HepG2 (cell line): ENCODE data around the gene ANKRD13D. TPM values are rescaled to one million over a fixed set of nuclear protein-coding genes. Genes with fewer than 3 reads are reported as not detected.

Experiments used
- ATAC-seq: fragments of 200-7000 bp; cut with Tn5 transposase; 3 replicates; pipeline ENCODE4 v1.9.1; 2020; ENCODE audit warnings: mild to moderate bottlenecking, moderate library complexity
- BruUV-seq: library from RNA; stranded (reverse); fragments of 400-500 nt; replicated peaks from 2 replicates; lab custom pipeline; 2021; lab: Mats Ljungman, UMichigan
- CTCF ChIA-PET: fragments of 300-600 bp; formaldehyde crosslinking; extraction: SDS; loops from one replicate; lab custom pipeline; 2021; ENCODE audit warnings: low total read pairs, inconsistent platforms, low intra/inter-chr PET ratio; lab: Yijun Ruan, JAX
- POLR2A ChIA-PET: fragments of 350-600 bp; sonication (Branson Sonifier 250); formaldehyde crosslinking; loops from one replicate; lab custom pipeline; 2020; ENCODE audit warnings: antibody characterized with exemption, inconsistent platforms; lab: Yijun Ruan, JAX
- DNase-seq: peaks from one replicate; pipeline ENCODE4 v3.0.0-alpha.2; 2015; ENCODE audit warnings: low spot score
- FAIRE-seq: peaks from 3 replicates; lab custom pipeline; 2011; peaks lifted over from hg19 to GRCh38; lab: Jason Lieb, UNC
- H2AFZ ChIP-seq: one replicate; pipeline ENCODE4 v1.6.1; 2011; ENCODE audit warnings: low read length, inconsistent platforms
- H3K27ac ChIP-seq: fragments of 300-600 bp; 3 replicates; pipeline ENCODE4 v1.8.0; 2011; ENCODE audit warnings: mixed run types, mild to moderate bottlenecking, mixed read lengths, low read length, inconsistent platforms; ENCODE audit not compliant: insufficient read depth; ENCODE audit errors: extremely low read length
- H3K27me3 ChIP-seq, 2 experiments: fragments of 200-600 bp in 1 of 2; 2 replicates in 1 of 2; 3 replicates in 1 of 2; pipeline versions ENCODE4 v1.6.0 to v1.8.0; 2011; ENCODE audit warnings: low read length in 2 of 2, mild to moderate bottlenecking in 2 of 2, moderate library complexity in 2 of 2, inconsistent platforms in 1 of 2; ENCODE audit not compliant: insufficient read depth in 2 of 2, control insufficient read depth in 1 of 2
- H3K36me3 ChIP-seq, 2 experiments: fragments of 200-600 bp in 1 of 2; replicated peaks in 1 of 2; 2 replicates in 1 of 2; 3 replicates in 1 of 2; pipeline versions ENCODE4 v1.5.1 to v1.8.0; 2011; ENCODE audit warnings: low read length in 2 of 2, inconsistent platforms in 1 of 2; ENCODE audit not compliant: insufficient read depth in 2 of 2, control insufficient read depth in 1 of 2
- H3K4me1 ChIP-seq: 2 replicates; pipeline ENCODE4 v1.5.1; 2012; ENCODE audit warnings: low read length, inconsistent platforms; ENCODE audit not compliant: insufficient read depth
- H3K4me2 ChIP-seq: 2 replicates; pipeline ENCODE4 v1.6.0; 2011; ENCODE audit warnings: low read depth, low read length, inconsistent platforms
- H3K4me3 ChIP-seq, 3 experiments: fragments of 200-600 bp in 1 of 3; sonication (generic), shearing (Covaris generic) in 1 of 3; replicated peaks in 1 of 3; 2 replicates each; pipeline ENCODE4 v1.5.1; 2011 to 2016; ENCODE audit warnings: low read length in 3 of 3, inconsistent platforms in 2 of 3, low read depth in 2 of 3, mild to moderate bottlenecking in 2 of 3, control low read depth in 1 of 3, mixed read lengths in 1 of 3; ENCODE audit not compliant: insufficient read depth in 1 of 3
- H3K79me2 ChIP-seq: one replicate; pipeline ENCODE4 v1.6.1; 2011; ENCODE audit warnings: low read length, inconsistent platforms; ENCODE audit not compliant: insufficient read depth
- H3K9ac ChIP-seq: 2 replicates; pipeline ENCODE4 v1.6.0; 2011; ENCODE audit warnings: mild to moderate bottlenecking, low read depth, low read length, inconsistent platforms; ENCODE audit not compliant: insufficient read depth
- H3K9me3 ChIP-seq: 2 replicates; pipeline ENCODE4 v1.5.1; 2012; ENCODE audit warnings: mild to moderate bottlenecking, low read length
- H4K20me1 ChIP-seq: 2 replicates; pipeline ENCODE4 v1.6.0; 2011; ENCODE audit warnings: inconsistent platforms, mild to moderate bottlenecking, low read length, moderate library complexity; ENCODE audit not compliant: insufficient read depth
- AGO2 ChIP-seq: fragments of 200-400 bp; formaldehyde crosslinking; optimal IDR thresholded peaks from 2 replicates; pipeline ENCODE3; 2017; ENCODE audit warnings: mild to moderate bottlenecking, low read depth, low read length, moderate library complexity
- NBN ChIP-seq: fragments of 450-650 bp; conservative IDR thresholded peaks from 2 replicates; pipeline ENCODE4 v1.6.1; 2017
- NCOA5 ChIP-seq: sonication (generic); formaldehyde crosslinking; IDR thresholded peaks from 2 replicates; pipeline ENCODE4 v1.4.0; 2020; ENCODE audit warnings: missing genetic modification reagents
- POLR2G ChIP-seq: fragments of 200-400 bp; formaldehyde crosslinking; IDR thresholded peaks from 2 replicates; pipeline ENCODE4 v1.6.1; 2018; ENCODE audit warnings: mild to moderate bottlenecking, low read depth, low read length, moderate library complexity
- RBM22 ChIP-seq: fragments of 200-400 bp; formaldehyde crosslinking; optimal IDR thresholded peaks from 2 replicates; pipeline ENCODE3; 2017; ENCODE audit warnings: mild to moderate bottlenecking, low read length, moderate library complexity
- RFX5 ChIP-seq: IDR thresholded peaks from 2 replicates; pipeline ENCODE4 v1.6.1; 2011; ENCODE audit warnings: low read depth, low read length, improper control_type of control experiment
- ZBTB8A ChIP-seq: sonication (generic); formaldehyde crosslinking; IDR thresholded peaks from 2 replicates; pipeline ENCODE4 v1.4.0; 2020; ENCODE audit warnings: mild to moderate bottlenecking, low read depth, missing genetic modification reagents, borderline replicate concordance
- ZNF232 ChIP-seq: sonication (generic); formaldehyde crosslinking; IDR thresholded peaks from 2 replicates; pipeline ENCODE4 v1.4.0; 2020; ENCODE audit warnings: missing genetic modification reagents, borderline replicate concordance
- WGBS: methylation state at CpG from one replicate; pipeline ENCODE4 v1.1.6; 2017; ENCODE audit warnings: low lambda C conversion rate; 5-methylcytosine and 5-hydroxymethylcytosine counted together
- in situ Hi-C: cut with HindIII; loops from 2 replicates; pipeline ENCODE4 v1.10.0; 2017; ENCODE audit warnings: low pct_unique_long_range_greater_than_20kb; ENCODE audit not compliant: extremely low pct_ligation_motif_present
- intact Hi-C: fragments of 100-400 bp; cut with micrococcal nuclease; formaldehyde crosslinking; loops from one replicate; pipeline ENCODE4 v1.10.0; 2022; ENCODE audit not compliant: unreplicated experiment
- polyA plus RNA-seq, 8 experiments: library from polyadenylated mRNA; depleted of rRNA in 3 of 8; stranded (reverse) in 7 of 8; unstranded in 1 of 8; fragments of >200 nt; fragmentation: Illumina TruSeq in 4 of 8; extraction: Trizol in 4 of 8; gene quantifications; 2 replicates each; pipeline versions ENCODE4 v1.2.1 to v1.2.3, GENCODE V29; 2011 to 2016; ENCODE audit warnings: low read depth in 4 of 8, missing spikeins in 1 of 8, mixed read lengths in 1 of 8; ENCODE audit not compliant: insufficient read depth in 1 of 8
- total RNA-seq, 5 experiments: library from RNA; depleted of rRNA; stranded (reverse); fragments of >200 nt; fragmentation: Illumina TruSeq; extraction: Trizol; gene quantifications; 2 replicates each; pipeline ENCODE4 v1.2.3, GENCODE V29; 2016; ENCODE audit warnings: low read depth in 1 of 5
- TF ChIP-seq, protein P1 (sequence below): sonication (generic); formaldehyde crosslinking; IDR thresholded peaks from 2 replicates; pipeline ENCODE4 v1.5.1; 2020; ENCODE audit warnings: mild to moderate bottlenecking, missing genetic modification reagents, moderate library complexity
- TF ChIP-seq, protein P2 (sequence below): sonication (generic); formaldehyde crosslinking; IDR thresholded peaks from 2 replicates; pipeline ENCODE4 v1.9.0; 2022; ENCODE audit warnings: missing genetic modification reagents, mild to moderate bottlenecking, borderline replicate concordance
- TF ChIP-seq, protein P3 (sequence below): sonication (generic); formaldehyde crosslinking; IDR thresholded peaks from 2 replicates; pipeline ENCODE4 v1.5.0; 2020; ENCODE audit warnings: mild to moderate bottlenecking, missing genetic modification reagents, borderline replicate concordance
- TF ChIP-seq, protein P4 (sequence below): IDR thresholded peaks from 2 replicates; pipeline ENCODE4 v1.6.1; 2012; ENCODE audit warnings: low read depth, low read length, improper control_type of control experiment

ANKRD13D gene
- total and polyA plus RNA-seq, 2 of the 13 experiments (the other 11 are each of a cell fraction or from before 2014, with no cell fraction given) = 18.6 to 27.3 TPM

DNA sequence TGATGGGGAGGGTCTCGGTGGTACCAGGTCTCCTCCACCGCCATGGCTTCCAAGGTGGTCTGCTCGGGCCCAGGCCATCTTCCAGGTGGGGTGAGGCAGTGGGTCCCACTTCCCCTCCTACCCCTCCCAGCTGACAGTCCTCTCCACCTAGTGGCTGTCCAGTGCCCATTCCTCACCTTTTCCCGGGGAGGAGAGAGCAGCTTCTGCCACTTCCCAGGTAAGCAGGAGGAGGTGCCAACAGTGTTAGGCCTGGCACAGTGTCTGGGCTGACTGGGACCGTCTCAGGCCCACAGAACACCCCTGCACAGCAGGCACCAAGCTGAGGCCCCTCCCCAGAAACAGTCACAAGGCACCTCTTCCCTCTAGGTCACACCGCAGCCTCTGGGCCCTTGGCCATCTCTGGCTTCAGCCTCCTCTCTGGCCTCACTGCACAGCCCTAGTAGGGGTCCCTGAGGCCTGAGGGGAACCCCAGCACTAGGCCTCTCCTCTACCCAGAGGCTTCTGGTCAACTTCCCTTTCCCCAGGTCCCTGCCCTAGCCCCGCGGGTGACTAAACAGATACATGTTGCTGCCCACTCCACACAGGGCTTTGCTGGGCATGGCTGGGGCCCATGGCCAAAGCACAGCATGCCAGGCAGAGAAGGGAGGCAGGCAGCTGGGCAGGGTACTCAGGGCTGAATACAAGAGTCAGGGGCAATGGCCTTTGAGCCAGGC, 2.3 kb upstream of the ANKRD13D start:
- peaks cover 19 to 50% of the 10 kb centered on the region in 2 experiments; a peak in 4 of 5 replicates for H3K36me3 ChIP-seq
- WGBS = 74% methylated on average over 2 of the region's 8 CpGs
- no peak for DNase-seq
- no peaks in the 10 kb centered on the region for H3K27me3 ChIP-seq
- no peak overlapping the region for H3K4me3 ChIP-seq
- no peak for ATAC-seq
- H3K9me3 ChIP-seq = no peaks in the 10 kb centered on the region
- in situ Hi-C loops (no loop called here), intact Hi-C loops (no loop called here)
- no peak overlapping the region for H2AFZ ChIP-seq
- peaks cover 33% of the 10 kb centered on the region for H3K4me1 ChIP-seq
- peaks cover 13% of the 10 kb centered on the region for H3K79me2 ChIP-seq
- ChIA-PET CTCF (no interaction called here), POLR2A (no interaction called here)
- H3K27ac ChIP-seq = peak overlapping the region; percentile 100
- no peak for FAIRE-seq
- H3K9ac ChIP-seq = no peak overlapping the region
- no peak overlapping the region for H3K4me2 ChIP-seq
- TF ChIP-seq ZNF232 (CRISPR knock-in tag) (no peak), POLR2G (0 out of 2 replicates have a peak, but pooled peaks have one; percentile 8), NCOA5 (no peak), AGO2 (peak; percentile 79), NBN (no peak), ZBTB8A (CRISPR knock-in tag) (no peak), RFX5 (no peak), RBM22 (peak; percentile 36)
- TF ChIP-seq, protein P1, sequence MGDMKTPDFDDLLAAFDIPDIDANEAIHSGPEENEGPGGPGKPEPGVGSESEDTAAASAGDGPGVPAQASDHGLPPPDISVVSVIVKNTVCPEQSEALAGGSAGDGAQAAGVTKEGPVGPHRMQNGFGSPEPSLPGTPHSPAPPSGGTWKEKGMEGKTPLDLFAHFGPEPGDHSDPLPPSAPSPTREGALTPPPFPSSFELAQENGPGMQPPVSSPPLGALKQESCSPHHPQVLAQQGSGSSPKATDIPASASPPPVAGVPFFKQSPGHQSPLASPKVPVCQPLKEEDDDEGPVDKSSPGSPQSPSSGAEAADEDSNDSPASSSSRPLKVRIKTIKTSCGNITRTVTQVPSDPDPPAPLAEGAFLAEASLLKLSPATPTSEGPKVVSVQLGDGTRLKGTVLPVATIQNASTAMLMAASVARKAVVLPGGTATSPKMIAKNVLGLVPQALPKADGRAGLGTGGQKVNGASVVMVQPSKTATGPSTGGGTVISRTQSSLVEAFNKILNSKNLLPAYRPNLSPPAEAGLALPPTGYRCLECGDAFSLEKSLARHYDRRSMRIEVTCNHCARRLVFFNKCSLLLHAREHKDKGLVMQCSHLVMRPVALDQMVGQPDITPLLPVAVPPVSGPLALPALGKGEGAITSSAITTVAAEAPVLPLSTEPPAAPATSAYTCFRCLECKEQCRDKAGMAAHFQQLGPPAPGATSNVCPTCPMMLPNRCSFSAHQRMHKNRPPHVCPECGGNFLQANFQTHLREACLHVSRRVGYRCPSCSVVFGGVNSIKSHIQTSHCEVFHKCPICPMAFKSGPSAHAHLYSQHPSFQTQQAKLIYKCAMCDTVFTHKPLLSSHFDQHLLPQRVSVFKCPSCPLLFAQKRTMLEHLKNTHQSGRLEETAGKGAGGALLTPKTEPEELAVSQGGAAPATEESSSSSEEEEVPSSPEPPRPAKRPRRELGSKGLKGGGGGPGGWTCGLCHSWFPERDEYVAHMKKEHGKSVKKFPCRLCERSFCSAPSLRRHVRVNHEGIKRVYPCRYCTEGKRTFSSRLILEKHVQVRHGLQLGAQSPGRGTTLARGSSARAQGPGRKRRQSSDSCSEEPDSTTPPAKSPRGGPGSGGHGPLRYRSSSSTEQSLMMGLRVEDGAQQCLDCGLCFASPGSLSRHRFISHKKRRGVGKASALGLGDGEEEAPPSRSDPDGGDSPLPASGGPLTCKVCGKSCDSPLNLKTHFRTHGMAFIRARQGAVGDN = 0 out of 2 replicates have a peak, but pooled peaks have one; percentile 8
- TF ChIP-seq, protein P2, sequence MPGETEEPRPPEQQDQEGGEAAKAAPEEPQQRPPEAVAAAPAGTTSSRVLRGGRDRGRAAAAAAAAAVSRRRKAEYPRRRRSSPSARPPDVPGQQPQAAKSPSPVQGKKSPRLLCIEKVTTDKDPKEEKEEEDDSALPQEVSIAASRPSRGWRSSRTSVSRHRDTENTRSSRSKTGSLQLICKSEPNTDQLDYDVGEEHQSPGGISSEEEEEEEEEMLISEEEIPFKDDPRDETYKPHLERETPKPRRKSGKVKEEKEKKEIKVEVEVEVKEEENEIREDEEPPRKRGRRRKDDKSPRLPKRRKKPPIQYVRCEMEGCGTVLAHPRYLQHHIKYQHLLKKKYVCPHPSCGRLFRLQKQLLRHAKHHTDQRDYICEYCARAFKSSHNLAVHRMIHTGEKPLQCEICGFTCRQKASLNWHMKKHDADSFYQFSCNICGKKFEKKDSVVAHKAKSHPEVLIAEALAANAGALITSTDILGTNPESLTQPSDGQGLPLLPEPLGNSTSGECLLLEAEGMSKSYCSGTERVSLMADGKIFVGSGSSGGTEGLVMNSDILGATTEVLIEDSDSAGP (CRISPR knock-in tag) = 0 out of 2 replicates have a peak, but pooled peaks have one; percentile 45
- TF ChIP-seq, protein P3, sequence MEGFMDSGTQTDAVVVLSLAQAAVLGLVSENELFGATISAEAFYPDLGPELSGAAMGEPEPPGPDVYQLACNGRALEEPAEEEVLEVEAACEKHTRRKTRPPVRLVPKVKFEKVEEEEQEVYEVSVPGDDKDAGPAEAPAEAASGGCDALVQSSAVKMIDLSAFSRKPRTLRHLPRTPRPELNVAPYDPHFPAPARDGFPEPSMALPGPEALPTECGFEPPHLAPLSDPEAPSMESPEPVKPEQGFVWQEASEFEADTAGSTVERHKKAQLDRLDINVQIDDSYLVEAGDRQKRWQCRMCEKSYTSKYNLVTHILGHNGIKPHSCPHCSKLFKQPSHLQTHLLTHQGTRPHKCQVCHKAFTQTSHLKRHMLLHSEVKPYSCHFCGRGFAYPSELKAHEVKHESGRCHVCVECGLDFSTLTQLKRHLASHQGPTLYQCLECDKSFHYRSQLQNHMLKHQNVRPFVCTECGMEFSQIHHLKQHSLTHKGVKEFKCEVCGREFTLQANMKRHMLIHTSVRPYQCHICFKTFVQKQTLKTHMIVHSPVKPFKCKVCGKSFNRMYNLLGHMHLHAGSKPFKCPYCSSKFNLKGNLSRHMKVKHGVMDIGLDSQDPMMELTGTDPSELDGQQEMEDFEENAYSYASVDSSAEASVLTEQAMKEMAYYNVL (CRISPR knock-in tag) = no peak
- TF ChIP-seq, protein P4, sequence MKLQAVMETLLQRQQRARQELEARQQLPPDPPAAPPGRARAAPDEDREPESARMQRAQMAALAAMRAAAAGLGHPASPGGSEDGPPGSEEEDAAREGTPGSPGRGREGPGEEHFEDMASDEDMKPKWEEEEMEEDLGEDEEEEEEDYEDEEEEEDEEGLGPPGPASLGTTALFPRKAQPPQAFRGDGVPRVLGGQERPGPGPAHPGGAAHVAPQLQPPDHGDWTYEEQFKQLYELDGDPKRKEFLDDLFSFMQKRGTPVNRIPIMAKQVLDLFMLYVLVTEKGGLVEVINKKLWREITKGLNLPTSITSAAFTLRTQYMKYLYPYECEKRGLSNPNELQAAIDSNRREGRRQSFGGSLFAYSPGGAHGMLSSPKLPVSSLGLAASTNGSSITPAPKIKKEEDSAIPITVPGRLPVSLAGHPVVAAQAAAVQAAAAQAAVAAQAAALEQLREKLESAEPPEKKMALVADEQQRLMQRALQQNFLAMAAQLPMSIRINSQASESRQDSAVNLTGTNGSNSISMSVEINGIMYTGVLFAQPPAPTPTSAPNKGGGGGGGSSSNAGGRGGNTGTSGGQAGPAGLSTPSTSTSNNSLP = no peak
- no peaks in the 10 kb centered on the region for H4K20me1 ChIP-seq
- no TSS peak for BruUV-seq
